GM23338 (cell line): ENCODE measurements around the gene GLUD2. TPM values are rescaled to one million over a fixed set of nuclear protein-coding genes. Genes with fewer than 3 reads are reported as not detected.

ENCODE experiments used
- ATAC-seq: fragments of 200-7000 bp; cut with Tn5 transposase; 3 replicates; pipeline ENCODE4 v1.9.1; 2020
- DNase-seq: peaks from one replicate; pipeline ENCODE4 v3.0.0-alpha.2; 2015; ENCODE audit warnings: low spot score
- H2AFZ ChIP-seq: fragments of 200-600 bp; sonication (generic); 2 replicates; pipeline ENCODE4 v1.8.0; 2016; ENCODE audit warnings: antibody characterized with exemption, mild to moderate bottlenecking, moderate library complexity
- H3F3A ChIP-seq: fragments of 200-600 bp; sonication (generic); replicated peaks from 2 replicates; pipeline ENCODE4 v1.8.0; 2017; ENCODE audit warnings: antibody characterized with exemption, mixed run types, low read depth
- H3K27ac ChIP-seq: fragments of 200-600 bp; sonication (generic); 2 replicates; pipeline ENCODE4 v1.6.1; 2016; ENCODE audit warnings: low read depth
- H3K27me3 ChIP-seq: fragments of 200-600 bp; sonication (generic); 2 replicates; pipeline ENCODE4 v1.8.0; 2016; ENCODE audit warnings: mild to moderate bottlenecking, mixed run types, moderate library complexity; ENCODE audit not compliant: insufficient read depth
- H3K36me3 ChIP-seq: fragments of 200-600 bp; sonication (generic); 2 replicates; pipeline ENCODE4 v1.8.0; 2016; ENCODE audit warnings: mild to moderate bottlenecking; ENCODE audit not compliant: insufficient read depth
- H3K4me1 ChIP-seq: fragments of 200-600 bp; sonication (generic); 2 replicates; pipeline ENCODE4 v1.8.0; 2016; ENCODE audit warnings: mild to moderate bottlenecking, moderate library complexity; ENCODE audit not compliant: insufficient read depth
- H3K4me2 ChIP-seq: fragments of 200-600 bp; sonication (generic); 2 replicates; pipeline ENCODE4 v1.7.1; 2017; ENCODE audit warnings: mixed run types
- H3K4me3 ChIP-seq: fragments of 200-600 bp; sonication (generic); 2 replicates; pipeline ENCODE4 v1.6.1; 2016; ENCODE audit warnings: mixed run types
- H3K79me2 ChIP-seq: fragments of 200-600 bp; sonication (generic); replicated peaks from 2 replicates; pipeline ENCODE4 v1.8.0; 2017; ENCODE audit warnings: mild to moderate bottlenecking; ENCODE audit not compliant: insufficient read depth
- H3K9me2 ChIP-seq: fragments of 200-600 bp; sonication (generic); 2 replicates; pipeline ENCODE4 v1.8.0; 2017; ENCODE audit not compliant: insufficient read depth
- H4K20me1 ChIP-seq: fragments of 200-600 bp; sonication (generic); replicated peaks from 2 replicates; pipeline ENCODE4 v1.8.0; 2017; ENCODE audit warnings: mild to moderate bottlenecking; ENCODE audit not compliant: insufficient read depth
- H3K27ac Mint-ChIP-seq: 2 replicates; pipeline ENCODE4 v1.8.0; 2020; ENCODE audit warnings: inconsistent platforms, mild to moderate bottlenecking, moderate library complexity, mixed read lengths
- H3K27me3 Mint-ChIP-seq: 3 replicates; pipeline ENCODE4 v1.8.0; 2022; ENCODE audit warnings: low read depth, mild to moderate bottlenecking, moderate library complexity, mixed read lengths, inconsistent platforms; ENCODE audit not compliant: insufficient read depth, poor library complexity
- H3K36me3 Mint-ChIP-seq: 3 replicates; pipeline ENCODE4 v1.8.0; 2021; ENCODE audit warnings: low read depth, mild to moderate bottlenecking, inconsistent platforms, moderate library complexity, mixed read lengths
- H3K4me1 Mint-ChIP-seq: 3 replicates; pipeline ENCODE4 v1.8.0; 2020; ENCODE audit warnings: mild to moderate bottlenecking, inconsistent platforms, mixed read lengths
- H3K4me3 Mint-ChIP-seq: 3 replicates; pipeline ENCODE4 v1.8.0; 2021; ENCODE audit warnings: moderate library complexity, mild to moderate bottlenecking, inconsistent platforms, mixed read lengths
- H3K9me3 Mint-ChIP-seq: 3 replicates; pipeline ENCODE4 v1.8.0; 2020; ENCODE audit warnings: moderate library complexity, mild to moderate bottlenecking, inconsistent platforms, mixed read lengths
- CREB1 ChIP-seq: fragments of 250-450 bp; sonication (Bioruptor Pico); IDR thresholded peaks from 2 replicates; pipeline ENCODE4 v1.5.0; 2020; ENCODE audit warnings: low read depth, mild to moderate bottlenecking, moderate library complexity
- ETS1 ChIP-seq: IDR thresholded peaks from 2 replicates; pipeline ENCODE4 v1.6.1; 2016; ENCODE audit warnings: antibody characterized with exemption
- EZH2 ChIP-seq: fragments of 200-600 bp; sonication (generic); IDR thresholded peaks from one replicate; pipeline ENCODE4 v1.8.0; 2017; ENCODE audit warnings: antibody characterized with exemption, mild to moderate bottlenecking, low read depth; ENCODE audit not compliant: unreplicated experiment
- EZH2phosphoT487 ChIP-seq: fragments of 200-600 bp; sonication (generic); IDR thresholded peaks from one replicate; pipeline ENCODE4 v1.8.1; 2018; ENCODE audit warnings: antibody characterized with exemption; ENCODE audit not compliant: unreplicated experiment
- JUNB ChIP-seq: IDR thresholded peaks from one replicate; pipeline ENCODE4 v1.6.1; 2016; ENCODE audit warnings: antibody characterized with exemption; ENCODE audit not compliant: unreplicated experiment
- NANOG ChIP-seq: IDR thresholded peaks from 2 replicates; pipeline ENCODE4 v1.6.1; 2016; ENCODE audit warnings: antibody characterized with exemption, borderline replicate concordance
- POLR2AphosphoS5 ChIP-seq: IDR thresholded peaks from 2 replicates; pipeline ENCODE4 v1.6.1; 2016; ENCODE audit warnings: antibody characterized with exemption, low read depth
- STAT1 ChIP-seq: IDR thresholded peaks from one replicate; pipeline ENCODE4 v1.6.1; 2016; ENCODE audit warnings: antibody characterized with exemption; ENCODE audit not compliant: unreplicated experiment
- ZNF114 ChIP-seq: fragments of 250-450 bp; sonication (Bioruptor Pico); IDR thresholded peaks from 2 replicates; pipeline ENCODE4 v1.5.0; 2020; ENCODE audit warnings: mild to moderate bottlenecking, moderate library complexity
- ZNF462 ChIP-seq: fragments of 250-450 bp; sonication (Bioruptor Pico); IDR thresholded peaks from 2 replicates; pipeline ENCODE4 v1.5.0; 2020; ENCODE audit warnings: mild to moderate bottlenecking, moderate library complexity
- polyA plus RNA-seq: library from polyadenylated mRNA; unstranded; fragments of >200 nt; fragmentation: Nextera tagmentation; extraction: Ambion mirVana; gene quantifications from 2 replicates; pipeline ENCODE4 v1.2.1, GENCODE V29; 2016
- total RNA-seq: library from RNA; depleted of rRNA; stranded (reverse); fragments of >200 nt; shearing (Covaris generic); gene quantifications from 2 replicates; pipeline ENCODE4 v1.2.3, GENCODE V29; 2014
- TF ChIP-seq, protein P1 (sequence below): IDR thresholded peaks from one replicate; pipeline ENCODE4 v1.6.1; 2018; ENCODE audit warnings: antibody characterized with exemption; ENCODE audit not compliant: unreplicated experiment

Gene GLUD2
- total and polyA plus RNA-seq, 2 experiments from 2014 or later: 0.16 to 1.5 TPM

GRCh38 chrX:121030083-121030482 is 17.3 kb upstream of the GLUD2 start:
- H3K27ac Mint-ChIP-seq: no peak overlapping the region
- no peaks in the 10 kb centered on the region for H3K9me3 Mint-ChIP-seq
- Histone ChIP-seq H2AFZ (no peak overlapping the region), H3K27me3 (no peaks in the 10 kb centered on the region), H4K20me1 (no peaks in the 10 kb centered on the region), H3K4me1 (no peaks in the 10 kb centered on the region), H3K9me2 (no peaks in the 10 kb centered on the region), H3K79me2 (no peaks in the 10 kb centered on the region), H3K27ac (no peak overlapping the region), H3K4me2 (no peak overlapping the region), H3K36me3 (no peaks in the 10 kb centered on the region), H3F3A (no peaks in the 10 kb centered on the region), H3K4me3 (no peak overlapping the region)
- no peaks in the 10 kb centered on the region for H3K4me1 Mint-ChIP-seq
- H3K27me3 Mint-ChIP-seq: peaks cover 4% of the 10 kb centered on the region
- H3K4me3 Mint-ChIP-seq: no peak overlapping the region
- DNase-seq (no peak), ATAC-seq (no peak)
- no peak for TF ChIP-seq EZH2
- TF ChIP-seq ZNF114 (CRISPR knock-in tag): no peak
- TF ChIP-seq CREB1 (CRISPR knock-in tag): no peak
- TF ChIP-seq STAT1: no peak
- TF ChIP-seq JUNB: no peak
- no peak for TF ChIP-seq ETS1
- no peak for TF ChIP-seq POLR2AphosphoS5
- TF ChIP-seq EZH2phosphoT487: no peak
- no peak for TF ChIP-seq NANOG
- no peaks in the 10 kb centered on the region for H3K36me3 Mint-ChIP-seq

DNA sequence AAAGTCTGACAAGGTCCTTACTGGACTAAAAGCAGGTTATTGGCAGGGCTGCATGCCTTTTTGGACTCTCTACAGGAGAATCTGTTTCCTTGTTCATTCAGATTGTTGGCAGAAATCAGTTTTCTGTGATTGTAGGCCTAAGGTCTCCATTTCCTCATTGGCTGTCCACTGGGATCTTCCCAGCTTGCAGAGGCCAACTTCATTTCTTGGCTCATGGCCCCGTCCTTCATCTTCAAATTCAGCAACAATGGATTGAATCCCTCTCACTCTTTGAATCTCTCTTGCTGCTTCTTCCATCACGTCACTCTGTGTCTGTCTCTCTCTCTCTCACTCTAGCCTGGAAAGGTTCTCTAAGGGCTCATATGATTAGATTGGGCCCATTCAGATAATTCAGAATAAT is 14.9 kb upstream of the GLUD2 start:
- Histone ChIP-seq H3K9me2 (no peaks in the 10 kb centered on the region), H3F3A (no peaks in the 10 kb centered on the region), H4K20me1 (no peaks in the 10 kb centered on the region), H3K4me2 (no peak overlapping the region), H3K27me3 (no peaks in the 10 kb centered on the region), H3K4me1 (no peaks in the 10 kb centered on the region), H3K4me3 (no peak overlapping the region), H3K36me3 (no peaks in the 10 kb centered on the region), H3K27ac (no peak overlapping the region), H3K79me2 (no peaks in the 10 kb centered on the region), H2AFZ (no peak overlapping the region)
- Mint-ChIP-seq H3K4me1 (no peaks in the 10 kb centered on the region), H3K27me3 (no peaks in the 10 kb centered on the region), H3K9me3 (no peaks in the 10 kb centered on the region), H3K27ac (no peak overlapping the region), H3K4me3 (no peak overlapping the region), H3K36me3 (no peaks in the 10 kb centered on the region)
- ATAC-seq (no peak), DNase-seq (no peak)
- TF ChIP-seq STAT1: no peak
- TF ChIP-seq, protein P1, sequence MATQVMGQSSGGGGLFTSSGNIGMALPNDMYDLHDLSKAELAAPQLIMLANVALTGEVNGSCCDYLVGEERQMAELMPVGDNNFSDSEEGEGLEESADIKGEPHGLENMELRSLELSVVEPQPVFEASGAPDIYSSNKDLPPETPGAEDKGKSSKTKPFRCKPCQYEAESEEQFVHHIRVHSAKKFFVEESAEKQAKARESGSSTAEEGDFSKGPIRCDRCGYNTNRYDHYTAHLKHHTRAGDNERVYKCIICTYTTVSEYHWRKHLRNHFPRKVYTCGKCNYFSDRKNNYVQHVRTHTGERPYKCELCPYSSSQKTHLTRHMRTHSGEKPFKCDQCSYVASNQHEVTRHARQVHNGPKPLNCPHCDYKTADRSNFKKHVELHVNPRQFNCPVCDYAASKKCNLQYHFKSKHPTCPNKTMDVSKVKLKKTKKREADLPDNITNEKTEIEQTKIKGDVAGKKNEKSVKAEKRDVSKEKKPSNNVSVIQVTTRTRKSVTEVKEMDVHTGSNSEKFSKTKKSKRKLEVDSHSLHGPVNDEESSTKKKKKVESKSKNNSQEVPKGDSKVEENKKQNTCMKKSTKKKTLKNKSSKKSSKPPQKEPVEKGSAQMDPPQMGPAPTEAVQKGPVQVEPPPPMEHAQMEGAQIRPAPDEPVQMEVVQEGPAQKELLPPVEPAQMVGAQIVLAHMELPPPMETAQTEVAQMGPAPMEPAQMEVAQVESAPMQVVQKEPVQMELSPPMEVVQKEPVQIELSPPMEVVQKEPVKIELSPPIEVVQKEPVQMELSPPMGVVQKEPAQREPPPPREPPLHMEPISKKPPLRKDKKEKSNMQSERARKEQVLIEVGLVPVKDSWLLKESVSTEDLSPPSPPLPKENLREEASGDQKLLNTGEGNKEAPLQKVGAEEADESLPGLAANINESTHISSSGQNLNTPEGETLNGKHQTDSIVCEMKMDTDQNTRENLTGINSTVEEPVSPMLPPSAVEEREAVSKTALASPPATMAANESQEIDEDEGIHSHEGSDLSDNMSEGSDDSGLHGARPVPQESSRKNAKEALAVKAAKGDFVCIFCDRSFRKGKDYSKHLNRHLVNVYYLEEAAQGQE: no peak
- TF ChIP-seq JUNB: no peak
- no peak for TF ChIP-seq ZNF462 (CRISPR knock-in tag)
- no peak for TF ChIP-seq ETS1
- no peak for TF ChIP-seq EZH2phosphoT487
